SJSA1 (cell line): ENCODE measurements around the gene GDPD4. TPM values are rescaled to one million over a fixed set of nuclear protein-coding genes. Genes with fewer than 3 reads are reported as not detected.
A peak's percentile ranks its signal among the peaks of the same experiment; 100 is the strongest.

Experiments
- DNase-seq, 2 experiments: peaks; one replicate each; pipeline ENCODE4 v3.0.0-alpha.2; 2015 to 2020; ENCODE audit warnings: low spot score in 2 of 2, low read depth in 1 of 2
- H3K27ac ChIP-seq: fragments of 250-450 bp; sonication (Bioruptor Pico); 2 replicates; pipeline ENCODE4 v1.5.1; 2020; ENCODE audit warnings: mild to moderate bottlenecking, moderate library complexity
- H3K27me3 ChIP-seq: fragments of 250-450 bp; sonication (Bioruptor Pico); replicated peaks from 2 replicates; pipeline ENCODE4 v1.5.1; 2020; ENCODE audit warnings: mild to moderate bottlenecking, moderate library complexity
- H3K36me3 ChIP-seq: fragments of 250-450 bp; sonication (Bioruptor Pico); 2 replicates; pipeline ENCODE4 v1.5.1; 2020; ENCODE audit warnings: mild to moderate bottlenecking
- H3K4me1 ChIP-seq: fragments of 250-450 bp; sonication (Bioruptor Pico); replicated peaks from 2 replicates; pipeline ENCODE4 v1.6.1; 2021; ENCODE audit warnings: mild to moderate bottlenecking
- H3K4me3 ChIP-seq: fragments of 250-450 bp; sonication (Bioruptor Pico); 2 replicates; pipeline ENCODE4 v1.5.1; 2020; ENCODE audit warnings: mild to moderate bottlenecking
- H3K9me3 ChIP-seq: fragments of 250-450 bp; sonication (Bioruptor Pico); replicated peaks from 2 replicates; pipeline ENCODE4 v1.5.1; 2020; ENCODE audit warnings: mild to moderate bottlenecking
- total RNA-seq: library from RNA; depleted of rRNA; stranded (reverse); fragments of >200 nt; shearing (Covaris generic); gene quantifications from 2 replicates; pipeline ENCODE4 v1.2.3, GENCODE V29; 2014

The GDPD4 gene
- total RNA-seq, 1 experiment from 2014 or later, result not detected

GRCh38 chr11:77190331-77191075, 111.0 kb downstream of the GDPD4 start:
- DNase-seq, result no peak
- Histone ChIP-seq H3K27me3 (no peaks in the 10 kb centered on the region), H3K36me3 (no peaks in the 10 kb centered on the region), H3K4me3 (no peak overlapping the region), H3K4me1 (no peaks in the 10 kb centered on the region), H3K9me3 (no peaks in the 10 kb centered on the region), H3K27ac (no peak overlapping the region)

- Histone ChIP-seq H3K4me1 (no peaks in the 10 kb centered on the region), H3K36me3 (no peaks in the 10 kb centered on the region), H3K4me3 (no peak overlapping the region), H3K27ac (no peak overlapping the region), H3K27me3 (no peaks in the 10 kb centered on the region), H3K9me3 (no peaks in the 10 kb centered on the region)
- DNase-seq, result no peak
These were observed 111.8 kb downstream of the GDPD4 start for GRCh38 chr11:77189588-77190210.

- H3K9me3 ChIP-seq, result no peaks in the 10 kb centered on the region
- no peak for DNase-seq
- no peaks in the 10 kb centered on the region for H3K36me3 ChIP-seq
These were observed 112.6 kb downstream of the GDPD4 start for GRCh38 chr11:77188633-77189491.

DNA sequence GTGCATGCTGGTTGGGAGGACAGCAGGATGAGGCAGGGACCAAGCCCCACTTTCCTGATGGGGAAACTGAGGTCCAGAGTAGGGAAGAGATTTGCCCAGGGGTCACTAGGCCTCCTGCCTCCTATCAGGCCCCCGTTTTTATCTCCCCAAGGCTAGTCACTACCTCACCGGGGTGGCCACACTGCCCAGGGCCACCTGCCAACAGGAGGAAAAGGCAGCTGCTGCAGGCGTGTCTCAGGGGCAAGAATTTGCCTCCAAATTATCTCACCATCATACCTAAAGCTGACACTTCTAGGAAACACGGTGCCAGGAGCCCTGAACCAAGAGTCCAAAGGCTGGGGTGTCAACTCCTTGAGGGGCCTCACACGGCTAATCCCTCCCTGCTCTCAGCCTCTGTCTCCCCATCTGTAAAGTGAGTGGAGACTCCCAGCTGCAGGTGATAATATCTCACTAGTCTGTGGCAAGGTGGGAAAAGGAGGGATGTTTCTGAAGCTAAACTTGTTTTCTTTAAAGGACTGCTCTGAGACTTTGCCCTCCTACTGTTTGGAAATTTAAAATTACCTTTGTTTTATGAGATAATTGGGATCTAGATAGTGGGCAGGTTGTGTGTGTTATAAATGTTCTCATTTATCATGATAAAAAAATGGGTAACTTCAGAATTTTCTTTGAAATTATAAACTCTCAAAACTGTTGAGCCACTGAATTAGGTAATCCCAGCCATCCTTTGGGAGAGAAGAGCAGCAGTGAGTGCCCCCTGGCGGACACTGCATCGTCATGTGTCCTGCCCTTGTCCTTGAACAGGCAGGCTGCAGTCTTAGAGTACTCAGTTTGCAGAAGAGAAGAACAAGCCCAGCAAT, 113.5 kb downstream of the GDPD4 start:
- peak; percentile 15 to 61 for DNase-seq
- Histone ChIP-seq H3K27me3 (no peaks in the 10 kb centered on the region), H3K36me3 (no peaks in the 10 kb centered on the region), H3K9me3 (no peaks in the 10 kb centered on the region), H3K27ac (no peak overlapping the region), H3K4me3 (no peak overlapping the region), H3K4me1 (no peaks in the 10 kb centered on the region)

More at GRCh38 chr11:77188633-77189491, 112.6 kb downstream of the GDPD4 start:
- H3K4me1 ChIP-seq, result no peaks in the 10 kb centered on the region
- H3K27ac ChIP-seq, result no peak overlapping the region
- no peak overlapping the region for H3K4me3 ChIP-seq
- H3K27me3 ChIP-seq, result no peaks in the 10 kb centered on the region

GRCh38 chr11:77187111-77187750, 114.3 kb downstream of the GDPD4 start:
- Histone ChIP-seq H3K9me3 (no peaks in the 10 kb centered on the region), H3K4me3 (no peak overlapping the region)

GRCh38 chr11:77186302-77186701, 115.2 kb downstream of the GDPD4 start:
- no peak overlapping the region for H3K4me3 ChIP-seq
- no peaks in the 10 kb centered on the region for H3K9me3 ChIP-seq
- H3K4me1 ChIP-seq, result no peaks in the 10 kb centered on the region
- DNase-seq, result no peak
- no peaks in the 10 kb centered on the region for H3K27me3 ChIP-seq
- no peak overlapping the region for H3K27ac ChIP-seq
- H3K36me3 ChIP-seq, result no peaks in the 10 kb centered on the region

More at GRCh38 chr11:77187111-77187750, 114.3 kb downstream of the GDPD4 start:
- Histone ChIP-seq H3K36me3 (no peaks in the 10 kb centered on the region), H3K4me1 (no peaks in the 10 kb centered on the region), H3K27ac (no peak overlapping the region), H3K27me3 (no peaks in the 10 kb centered on the region)
- no peak for DNase-seq

- Histone ChIP-seq H3K36me3 (no peaks in the 10 kb centered on the region), H3K9me3 (no peaks in the 10 kb centered on the region), H3K4me1 (no peaks in the 10 kb centered on the region), H3K4me3 (no peak overlapping the region), H3K27me3 (no peaks in the 10 kb centered on the region), H3K27ac (no peak overlapping the region)
- no peak for DNase-seq
These were observed 117.2 kb downstream of the GDPD4 start for GRCh38 chr11:77184136-77184860.

DNA sequence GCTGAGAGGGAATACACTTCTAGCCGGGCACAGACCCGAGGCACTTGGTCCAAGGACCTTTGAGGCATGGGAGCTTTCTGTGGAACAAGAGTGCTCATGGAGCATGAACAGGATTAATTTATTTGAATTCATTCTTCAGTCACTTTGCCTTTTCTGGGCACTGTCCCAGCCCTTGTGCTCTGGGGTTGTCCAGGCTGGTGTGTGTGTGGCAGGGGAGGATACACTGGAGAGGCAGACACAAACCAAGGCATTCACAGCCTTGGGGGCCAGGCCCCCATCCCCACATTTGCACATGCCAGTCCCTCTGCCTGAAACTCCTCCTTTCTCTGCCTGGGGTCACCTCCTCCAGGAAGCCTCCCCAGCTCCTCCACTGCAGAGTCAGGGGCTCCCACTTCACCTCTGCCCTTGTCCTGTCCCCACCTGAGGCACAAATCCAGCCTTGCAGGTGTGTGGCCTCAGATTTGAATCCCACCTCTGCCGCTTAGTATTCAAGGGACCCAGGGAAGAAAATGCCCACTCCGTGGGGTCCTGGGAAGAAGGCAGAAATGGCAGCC, 118.0 kb downstream of the GDPD4 start:
- no peaks in the 10 kb centered on the region for H3K9me3 ChIP-seq
- no peaks in the 10 kb centered on the region for H3K36me3 ChIP-seq
- no peak overlapping the region for H3K4me3 ChIP-seq
- H3K4me1 ChIP-seq, result no peaks in the 10 kb centered on the region
- no peaks in the 10 kb centered on the region for H3K27me3 ChIP-seq
- no peak overlapping the region for H3K27ac ChIP-seq
- DNase-seq, result no peak

DNA sequence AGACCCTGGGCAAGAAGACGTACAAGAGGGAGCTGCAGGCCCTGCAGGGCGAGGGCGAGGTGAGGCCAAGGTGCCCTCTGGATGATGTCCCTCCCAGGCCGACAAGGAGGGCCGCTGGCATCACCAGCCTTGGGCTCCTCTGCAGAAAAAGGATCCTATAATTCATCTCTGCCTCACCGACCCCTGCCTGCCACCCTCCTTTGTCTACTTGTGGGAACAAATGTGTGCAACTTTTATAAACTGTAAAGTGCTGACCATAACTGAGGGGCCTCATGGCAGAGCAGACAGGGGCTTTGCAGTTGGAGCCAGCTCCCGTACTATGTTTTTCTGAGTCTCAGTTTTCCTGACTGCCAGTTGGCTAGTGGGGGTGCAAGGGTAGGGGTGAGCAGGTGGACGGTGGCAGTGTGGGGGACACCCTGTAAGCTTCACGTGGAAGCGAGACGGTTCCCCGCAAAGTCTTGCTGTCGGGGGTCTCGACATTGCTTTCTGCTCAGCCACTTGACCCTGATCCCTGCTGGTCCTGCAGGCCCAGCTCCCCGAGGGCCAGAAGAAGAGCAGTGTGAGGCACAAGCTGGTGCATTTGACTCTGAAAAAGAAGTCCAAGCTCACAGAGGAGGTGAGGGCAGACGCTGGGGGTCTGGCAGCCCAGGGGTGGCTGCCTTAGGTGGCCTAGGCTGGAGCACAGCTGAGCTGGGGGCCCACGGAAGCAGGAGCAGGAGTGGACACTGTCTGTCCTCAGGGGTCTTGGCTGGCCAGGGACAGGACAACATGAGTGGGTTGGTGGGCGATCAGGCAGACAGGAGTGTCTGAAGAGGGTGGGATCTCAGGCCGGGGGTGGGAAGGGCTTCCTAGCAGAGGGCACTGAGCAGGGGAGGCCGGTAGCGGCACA, 118.7 kb downstream of the GDPD4 start:
- Histone ChIP-seq H3K4me3 (no peak overlapping the region), H3K27me3 (no peaks in the 10 kb centered on the region), H3K4me1 (no peaks in the 10 kb centered on the region), H3K36me3 (no peaks in the 10 kb centered on the region), H3K9me3 (no peaks in the 10 kb centered on the region), H3K27ac (no peak overlapping the region)
- no peak for DNase-seq

DNA sequence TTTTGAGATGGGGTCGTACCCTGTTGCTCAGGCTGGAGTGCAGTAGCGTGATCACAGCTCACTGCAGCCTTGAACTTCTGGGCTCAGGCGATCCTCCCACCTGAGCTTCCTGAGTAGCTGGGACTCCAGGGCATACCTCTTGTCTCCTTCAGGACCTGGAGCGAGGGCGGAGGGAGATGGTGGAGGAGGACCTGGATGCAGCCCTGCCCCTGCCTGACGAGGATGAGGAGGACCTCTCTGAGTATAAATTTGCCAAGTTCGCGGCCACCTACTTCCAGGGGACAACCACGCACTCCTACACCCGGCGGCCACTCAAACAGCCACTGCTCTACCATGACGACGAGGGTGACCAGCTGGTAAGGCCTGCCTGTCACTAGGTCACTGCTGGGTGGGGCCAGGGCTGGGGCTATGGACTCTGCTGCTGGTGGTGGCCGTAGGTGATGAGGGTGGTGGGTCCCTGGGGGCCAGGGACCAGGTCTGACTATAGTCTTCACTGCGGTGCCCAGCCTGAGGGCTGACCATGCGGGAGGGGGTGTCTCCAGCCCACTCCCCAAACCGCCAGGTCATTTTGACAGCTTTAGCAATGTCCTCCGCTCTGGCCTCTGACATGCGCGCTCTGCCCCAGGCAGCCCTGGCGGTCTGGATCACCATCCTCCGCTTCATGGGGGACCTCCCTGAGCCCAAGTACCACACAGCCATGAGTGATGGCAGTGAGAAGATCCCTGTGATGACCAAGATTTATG, 119.5 kb downstream of the GDPD4 start:
- H3K36me3 ChIP-seq, result no peaks in the 10 kb centered on the region
- no peak overlapping the region for H3K4me3 ChIP-seq
- no peaks in the 10 kb centered on the region for H3K4me1 ChIP-seq
- no peak for DNase-seq
- no peaks in the 10 kb centered on the region for H3K9me3 ChIP-seq
- no peak overlapping the region for H3K27ac ChIP-seq
- H3K27me3 ChIP-seq, result no peaks in the 10 kb centered on the region

GRCh38 chr11:77181226-77181625, 120.3 kb downstream of the GDPD4 start:
- H3K27me3 ChIP-seq, result no peaks in the 10 kb centered on the region
- DNase-seq, result no peak
- no peak overlapping the region for H3K4me3 ChIP-seq
- H3K9me3 ChIP-seq, result no peaks in the 10 kb centered on the region
- no peaks in the 10 kb centered on the region for H3K4me1 ChIP-seq
- no peaks in the 10 kb centered on the region for H3K36me3 ChIP-seq
- H3K27ac ChIP-seq, result no peak overlapping the region
